Parathyroid adenoma (tissue), 2 donors: Measurements from ENCODE around the gene INTS13.
A peak's percentile ranks its signal among the peaks of the same experiment; 100 is the strongest.

Experiments used
- H2AFZ ChIP-seq: fragments of 300-600 bp; sonication (generic); one replicate; pipeline ENCODE4 v1.7.0; 2017; ENCODE audit warnings: antibody characterized with exemption, mild to moderate bottlenecking
- H3K27ac ChIP-seq: fragments of 300-600 bp; sonication (generic); one replicate; pipeline ENCODE4 v1.7.0; 2017
- H3K27me3 ChIP-seq: fragments of 300-600 bp; sonication (generic); one replicate; pipeline ENCODE4 v1.7.0; 2017; ENCODE audit warnings: low read length; ENCODE audit not compliant: control insufficient read depth, insufficient read depth
- H3K36me3 ChIP-seq: fragments of 300-600 bp; sonication (generic); one replicate; pipeline ENCODE4 v1.7.0; 2017; ENCODE audit warnings: low read length; ENCODE audit not compliant: control insufficient read depth, insufficient read depth
- H3K4me1 ChIP-seq: fragments of 300-600 bp; sonication (generic); one replicate; pipeline ENCODE4 v1.7.0; 2017; ENCODE audit warnings: control low read depth
- H3K4me2 ChIP-seq: fragments of 300-600 bp; sonication (generic); one replicate; pipeline ENCODE4 v1.7.0; 2017; ENCODE audit warnings: low read length
- H3K4me3 ChIP-seq: fragments of 300-600 bp; sonication (generic); one replicate; pipeline ENCODE4 v1.7.0; 2017; ENCODE audit warnings: low read depth, low read length
- H3K79me2 ChIP-seq: fragments of 300-600 bp; sonication (generic); one replicate; pipeline ENCODE4 v1.7.0; 2017; ENCODE audit warnings: control low read depth
- H3K9ac ChIP-seq: fragments of 300-600 bp; sonication (generic); one replicate; pipeline ENCODE4 v1.7.0; 2017; ENCODE audit warnings: mild to moderate bottlenecking
- H3K9me3 ChIP-seq: fragments of 300-600 bp; sonication (generic); one replicate; pipeline ENCODE4 v1.7.0; 2017; ENCODE audit warnings: low read length; ENCODE audit not compliant: control insufficient read depth
- TF ChIP-seq, protein P1 (sequence below): fragments of 300-600 bp; sonication (generic); IDR thresholded peaks from one replicate; pipeline ENCODE4 v1.7.0; 2017; ENCODE audit warnings: antibody characterized with exemption, mild to moderate bottlenecking
- donor health status: primary hyperparathyroidism.

INTS13 gene

DNA sequence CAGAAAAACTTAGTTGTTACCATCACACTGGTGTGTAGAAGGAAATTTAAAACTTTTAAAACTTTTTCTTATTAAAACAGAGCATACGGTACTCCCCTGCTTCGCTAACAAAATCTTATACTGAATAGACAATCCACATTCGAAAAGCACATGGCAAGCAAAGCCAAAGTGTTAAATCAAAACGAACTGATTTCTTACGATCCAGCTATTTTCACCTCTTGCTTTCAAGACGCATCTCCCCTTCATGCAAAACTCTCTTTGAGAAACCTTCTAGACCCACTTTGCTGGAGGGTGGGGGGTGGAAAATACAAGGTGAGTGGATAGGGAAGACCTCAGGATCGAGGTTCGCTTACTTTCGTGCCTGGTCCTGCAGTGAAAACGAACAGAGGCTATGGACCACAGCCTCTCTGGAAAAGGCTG, 328 bp downstream of the INTS13 start:
- Histone ChIP-seq H3K27ac (peak overlapping the region; percentile 96), H3K4me3 (peak overlapping the region; percentile 98), H3K9me3 (no peaks in the 10 kb centered on the region), H3K36me3 (no peaks in the 10 kb centered on the region), H3K9ac (peak overlapping the region; percentile 57), H2AFZ (peak overlapping the region; percentile 99), H3K79me2 (peaks cover 38% of the 10 kb centered on the region), H3K4me2 (peak overlapping the region; percentile 95), H3K4me1 (peaks cover 7% of the 10 kb centered on the region), H3K27me3 (no peaks in the 10 kb centered on the region)
- TF ChIP-seq, protein P1, sequence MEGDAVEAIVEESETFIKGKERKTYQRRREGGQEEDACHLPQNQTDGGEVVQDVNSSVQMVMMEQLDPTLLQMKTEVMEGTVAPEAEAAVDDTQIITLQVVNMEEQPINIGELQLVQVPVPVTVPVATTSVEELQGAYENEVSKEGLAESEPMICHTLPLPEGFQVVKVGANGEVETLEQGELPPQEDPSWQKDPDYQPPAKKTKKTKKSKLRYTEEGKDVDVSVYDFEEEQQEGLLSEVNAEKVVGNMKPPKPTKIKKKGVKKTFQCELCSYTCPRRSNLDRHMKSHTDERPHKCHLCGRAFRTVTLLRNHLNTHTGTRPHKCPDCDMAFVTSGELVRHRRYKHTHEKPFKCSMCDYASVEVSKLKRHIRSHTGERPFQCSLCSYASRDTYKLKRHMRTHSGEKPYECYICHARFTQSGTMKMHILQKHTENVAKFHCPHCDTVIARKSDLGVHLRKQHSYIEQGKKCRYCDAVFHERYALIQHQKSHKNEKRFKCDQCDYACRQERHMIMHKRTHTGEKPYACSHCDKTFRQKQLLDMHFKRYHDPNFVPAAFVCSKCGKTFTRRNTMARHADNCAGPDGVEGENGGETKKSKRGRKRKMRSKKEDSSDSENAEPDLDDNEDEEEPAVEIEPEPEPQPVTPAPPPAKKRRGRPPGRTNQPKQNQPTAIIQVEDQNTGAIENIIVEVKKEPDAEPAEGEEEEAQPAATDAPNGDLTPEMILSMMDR: no peak

DNA sequence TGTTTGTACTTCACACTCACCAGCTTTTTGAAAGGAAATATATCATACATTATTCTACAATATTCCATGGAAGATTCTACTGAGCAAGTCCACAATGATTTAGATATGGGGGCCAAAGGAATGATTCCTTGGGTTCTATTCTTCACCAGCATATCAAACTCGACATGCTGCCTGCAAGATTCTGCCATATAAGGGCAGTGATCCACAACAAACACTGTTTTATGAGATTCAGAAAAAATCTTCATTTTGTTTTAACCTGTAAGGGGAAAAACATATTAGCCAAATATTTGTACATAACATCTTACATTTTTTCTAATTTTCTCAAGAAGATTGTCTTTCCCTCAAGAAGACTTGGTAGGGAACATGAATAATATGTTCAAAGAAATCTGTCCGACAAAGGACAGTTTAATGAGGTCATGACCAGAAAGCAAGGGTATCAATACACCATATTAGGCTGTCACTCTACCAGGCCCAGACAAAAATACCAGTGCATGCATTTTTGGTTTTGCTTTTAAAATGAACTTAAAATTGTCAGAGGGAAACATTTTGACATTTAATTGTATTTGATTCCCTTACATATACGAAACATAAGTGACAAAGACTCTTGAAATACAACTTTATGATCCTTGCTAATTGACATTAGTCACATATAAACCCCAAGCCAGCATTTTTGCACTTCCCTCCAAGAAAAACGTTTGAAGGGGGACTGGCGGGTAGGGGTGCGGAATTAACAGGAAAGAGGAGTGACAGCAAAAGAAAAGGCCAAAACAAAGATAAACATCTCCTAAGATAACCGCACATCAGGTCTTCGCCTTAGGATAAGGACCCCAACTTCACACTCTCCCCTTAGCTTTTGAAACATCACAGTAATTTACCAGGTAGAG, 980 bp downstream of the INTS13 start:
- peak overlapping the region; percentile 99 for H2AFZ ChIP-seq
- H3K4me2 ChIP-seq: peak overlapping the region; percentile 95
- H3K9ac ChIP-seq: no peak overlapping the region
- no peaks in the 10 kb centered on the region for H3K9me3 ChIP-seq
- peak overlapping the region; percentile 98 for H3K4me3 ChIP-seq
- TF ChIP-seq, protein P1: no peak
- H3K4me1 ChIP-seq: peaks cover 7% of the 10 kb centered on the region
- H3K79me2 ChIP-seq: peaks cover 33% of the 10 kb centered on the region
- no peaks in the 10 kb centered on the region for H3K27me3 ChIP-seq
- H3K27ac ChIP-seq: peak overlapping the region; percentile 96
- no peaks in the 10 kb centered on the region for H3K36me3 ChIP-seq

DNA sequence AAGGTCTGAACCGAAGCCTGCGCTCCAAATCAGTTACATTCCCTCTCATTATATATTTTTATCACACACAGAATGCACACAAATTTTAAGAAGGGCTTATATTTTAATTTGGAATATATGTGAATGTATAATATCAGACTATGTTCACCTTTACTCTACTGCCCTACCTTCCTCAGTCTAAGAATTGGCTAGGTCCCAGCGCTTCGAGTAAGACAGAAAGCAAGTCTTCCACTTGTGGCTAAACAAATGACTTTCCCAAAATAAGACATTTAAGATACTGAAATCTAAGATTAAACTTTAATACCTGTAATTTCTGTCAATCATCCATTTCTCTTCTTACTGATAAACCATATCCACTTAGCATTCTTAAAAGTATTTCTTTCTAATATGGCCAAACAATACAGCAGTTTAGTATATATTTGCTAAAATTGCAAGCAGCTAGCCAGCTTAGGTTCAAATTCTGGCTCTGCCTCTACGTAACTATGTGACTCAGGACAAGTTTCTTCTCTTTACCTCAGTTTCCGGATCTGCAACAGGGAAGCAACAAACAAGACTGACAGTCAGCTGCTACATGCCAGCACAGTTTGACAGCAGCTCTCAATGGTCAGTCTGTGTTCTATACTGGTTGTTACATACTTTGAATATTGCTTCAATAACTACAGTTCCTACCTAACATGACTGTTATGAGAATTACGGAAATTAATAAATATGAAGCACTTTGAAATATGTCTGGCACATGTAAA, 2.0 kb downstream of the INTS13 start:
- Histone ChIP-seq H3K36me3 (no peaks in the 10 kb centered on the region), H3K4me1 (peaks cover 7% of the 10 kb centered on the region), H3K9ac (no peak overlapping the region), H2AFZ (no peak overlapping the region), H3K27ac (no peak overlapping the region), H3K27me3 (no peaks in the 10 kb centered on the region), H3K9me3 (no peaks in the 10 kb centered on the region), H3K4me2 (no peak overlapping the region), H3K4me3 (no peak overlapping the region), H3K79me2 (peaks cover 29% of the 10 kb centered on the region)
- TF ChIP-seq, protein P1: no peak

DNA sequence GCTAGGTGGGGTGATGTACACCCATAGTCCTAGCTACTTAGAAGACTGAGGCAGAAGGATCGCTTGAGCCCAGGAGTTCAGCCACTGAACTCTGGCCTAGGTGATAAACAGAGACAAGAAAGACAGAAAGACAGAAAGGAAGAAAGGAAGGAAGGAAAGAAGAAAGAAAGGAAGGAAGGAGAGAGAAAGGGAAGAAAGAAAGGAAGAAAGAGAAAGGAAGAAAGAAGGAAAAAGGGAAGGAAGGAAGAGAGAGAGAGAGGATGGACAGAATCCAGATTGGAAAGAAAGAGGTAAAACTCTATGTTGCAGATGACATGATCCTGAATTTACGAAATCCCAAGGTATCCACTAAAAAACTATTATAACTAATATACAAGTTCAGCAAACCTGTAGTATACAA, 8.2 kb downstream of the INTS13 start:
- H3K79me2 ChIP-seq: peaks cover 2% of the 10 kb centered on the region
- H3K27ac ChIP-seq: no peak overlapping the region
- no peaks in the 10 kb centered on the region for H3K4me1 ChIP-seq
- no peak overlapping the region for H3K4me2 ChIP-seq
- no peak overlapping the region for H2AFZ ChIP-seq
- no peaks in the 10 kb centered on the region for H3K9me3 ChIP-seq
- no peaks in the 10 kb centered on the region for H3K27me3 ChIP-seq
- TF ChIP-seq, protein P1: no peak
- no peak overlapping the region for H3K9ac ChIP-seq
- H3K4me3 ChIP-seq: no peak overlapping the region
- H3K36me3 ChIP-seq: no peaks in the 10 kb centered on the region
